MCF 10A (cell line): ENCODE data around the gene EMP3. TPM values are rescaled to one million over a fixed set of nuclear protein-coding genes. Genes with fewer than 3 reads are reported as not detected.
"Not testable (repeated sequence)": the region's sequence is repeated elsewhere in the genome, so short reads cannot be mapped to it uniquely, and the experiment has no call there.

Source experiments
- BruUV-seq: library from RNA; stranded (reverse); fragments of 400-500 nt; replicated peaks from 2 replicates; lab custom pipeline; 2021; lab: Mats Ljungman, UMichigan
- CTCF ChIA-PET: fragments of 300-600 bp; sonication (Branson Sonifier 250); formaldehyde crosslinking; extraction: SDS; loops from one replicate; lab custom pipeline; 2021; ENCODE audit warnings: antibody characterized with exemption, inconsistent platforms; lab: Yijun Ruan, JAX
- POLR2A ChIA-PET: fragments of 300-600, 350-650 bp; sonication (Branson Sonifier 250); formaldehyde crosslinking; extraction: SDS; loops from one replicate; lab custom pipeline; 2020; ENCODE audit warnings: antibody characterized with exemption, inconsistent platforms; lab: Yijun Ruan, JAX
- DNase-seq: peaks from one replicate; pipeline ENCODE4 v3.0.0-alpha.2; 2018; ENCODE audit not compliant: unreplicated experiment
- H3K27ac Mint-ChIP-seq: one replicate; pipeline ENCODE4 v1.8.0; 2022; ENCODE audit warnings: mild to moderate bottlenecking, low read depth, mixed read lengths; ENCODE audit not compliant: unreplicated experiment
- H3K27me3 Mint-ChIP-seq: one replicate; pipeline ENCODE4 v1.8.0; 2022; ENCODE audit warnings: mixed read lengths; ENCODE audit not compliant: insufficient read depth, unreplicated experiment
- H3K36me3 Mint-ChIP-seq: one replicate; pipeline ENCODE4 v1.8.0; 2022; ENCODE audit warnings: mild to moderate bottlenecking, moderate library complexity, mixed read lengths; ENCODE audit not compliant: insufficient read depth, unreplicated experiment
- H3K4me1 Mint-ChIP-seq: one replicate; pipeline ENCODE4 v1.8.0; 2022; ENCODE audit warnings: mixed read lengths; ENCODE audit not compliant: insufficient read depth, unreplicated experiment
- H3K4me3 Mint-ChIP-seq: one replicate; pipeline ENCODE4 v1.8.0; 2022; ENCODE audit warnings: mild to moderate bottlenecking, moderate library complexity, mixed read lengths; ENCODE audit not compliant: unreplicated experiment
- H3K9me3 Mint-ChIP-seq: one replicate; pipeline ENCODE4 v1.8.0; 2022; ENCODE audit warnings: mixed read lengths; ENCODE audit not compliant: unreplicated experiment
- CTCF ChIP-seq: fragments of 200-600 bp; IDR thresholded peaks from one replicate; pipeline ENCODE4 v1.8.0; 2022; ENCODE audit warnings: antibody characterized with exemption, mild to moderate bottlenecking; ENCODE audit not compliant: unreplicated experiment
- intact Hi-C: fragments of 100-400 bp; cut with micrococcal nuclease; formaldehyde crosslinking; loops from 2 replicates; pipeline ENCODE4 v1.14.1; 2022
- total RNA-seq: library from RNA; stranded (reverse); gene quantifications from 2 replicates; pipeline ENCODE4 v1.2.3, GENCODE V29; 2022

The EMP3 gene
- total RNA-seq, 1 experiment from 2014 or later, result 198 TPM

DNA sequence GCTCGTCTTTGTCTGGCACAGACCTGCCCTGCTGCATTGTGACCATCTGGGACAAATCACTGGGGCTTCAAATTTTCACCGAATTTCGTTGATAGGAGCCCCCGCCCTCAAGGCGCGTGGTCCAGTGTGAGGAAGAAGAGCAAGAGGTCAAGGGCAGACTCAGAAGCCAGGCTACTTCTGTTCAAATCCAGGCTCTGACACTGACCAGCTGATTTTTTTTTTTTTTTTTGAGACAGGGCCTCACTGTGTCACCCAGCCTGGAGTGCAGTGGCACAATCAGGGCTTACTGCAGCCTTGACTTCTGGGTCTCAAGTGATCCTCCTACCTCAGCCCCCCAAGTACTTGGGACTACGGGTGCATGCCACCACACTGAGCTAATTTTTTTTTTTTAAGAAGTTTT lies 46.0 kb downstream of the EMP3 start:
- POLR2A ChIA-PET, result no interaction called here
- H3K9me3 Mint-ChIP-seq, result no peaks in the 10 kb centered on the region
- CTCF ChIA-PET, result interaction anchor here (1.2 to 1.8 kb wide), 2 partner anchors 12 to 20 kb away, joined by 3 to 9 read pairs; partner anchors contain the start of gene KDELR1
- no peak for TF ChIP-seq CTCF
- no peak overlapping the region for H3K27ac Mint-ChIP-seq
- intact Hi-C loops, result no loop called here
- no TSS peak for BruUV-seq
- peaks cover 9% of the 10 kb centered on the region for H3K4me1 Mint-ChIP-seq
- H3K27me3 Mint-ChIP-seq, result no peaks in the 10 kb centered on the region
- H3K36me3 Mint-ChIP-seq, result no peaks in the 10 kb centered on the region
- no peak for DNase-seq
- H3K4me3 Mint-ChIP-seq, result no peak overlapping the region

DNA sequence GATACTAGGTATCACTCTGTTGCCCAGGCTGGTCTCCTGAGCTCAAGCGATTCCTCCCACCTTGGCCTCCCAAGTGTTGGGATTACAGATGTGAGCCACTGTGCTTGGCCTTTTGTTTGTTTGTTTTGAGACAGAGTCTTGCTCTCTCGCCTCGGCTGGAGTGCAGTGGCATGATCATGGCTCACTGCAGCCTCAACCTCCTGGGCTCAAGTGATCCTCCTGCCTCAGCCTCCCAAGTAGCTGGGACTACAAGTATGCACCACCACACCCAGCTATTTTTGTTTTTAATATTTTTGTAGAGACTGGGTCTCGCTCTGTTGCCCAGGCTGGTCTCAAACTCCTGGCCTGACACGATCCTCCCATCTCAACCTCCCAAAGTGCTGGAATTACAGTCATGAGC lies 46.4 kb downstream of the EMP3 start:
- H3K36me3 Mint-ChIP-seq, H3K27ac Mint-ChIP-seq, intact Hi-C loops, H3K27me3 Mint-ChIP-seq, H3K4me3 Mint-ChIP-seq, DNase-seq, H3K4me1 Mint-ChIP-seq, POLR2A ChIA-PET, H3K9me3 Mint-ChIP-seq, BruUV-seq: not testable (repeated sequence)
- CTCF ChIA-PET, result interaction anchor here (1.2 to 1.8 kb wide), 2 partner anchors 12 to 19 kb away, joined by 3 to 9 read pairs; partner anchors contain the start of gene KDELR1

GRCh38 chr19:48372904-48373303 lies 47.6 kb downstream of the EMP3 start:
- Mint-ChIP-seq H3K36me3 (no peaks in the 10 kb centered on the region), H3K4me1 (peaks cover 9% of the 10 kb centered on the region), H3K9me3 (no peaks in the 10 kb centered on the region), H3K27me3 (no peaks in the 10 kb centered on the region), H3K27ac (no peak overlapping the region), H3K4me3 (no peak overlapping the region)
- intact Hi-C loops, result no loop called here
- DNase-seq, result peak; percentile 69
- TF ChIP-seq CTCF, result no peak
- POLR2A ChIA-PET, result interaction anchor here (0.7 to 1.9 kb wide), 3 partner anchors 9 to 128 kb away, joined by 3 to 8 read pairs (median 6); partner anchors contain the start of genes KDELR1, SYNGR4 and TMEM143
- CTCF ChIA-PET, result interaction anchor here (0.6 to 0.8 kb wide), 3 partner anchors 18 to 118 kb away, joined by 3 to 4 read pairs (median 4); partner anchors contain the start of genes CARD8, GRIN2D and KDELR1
- no TSS peak for BruUV-seq

DNA sequence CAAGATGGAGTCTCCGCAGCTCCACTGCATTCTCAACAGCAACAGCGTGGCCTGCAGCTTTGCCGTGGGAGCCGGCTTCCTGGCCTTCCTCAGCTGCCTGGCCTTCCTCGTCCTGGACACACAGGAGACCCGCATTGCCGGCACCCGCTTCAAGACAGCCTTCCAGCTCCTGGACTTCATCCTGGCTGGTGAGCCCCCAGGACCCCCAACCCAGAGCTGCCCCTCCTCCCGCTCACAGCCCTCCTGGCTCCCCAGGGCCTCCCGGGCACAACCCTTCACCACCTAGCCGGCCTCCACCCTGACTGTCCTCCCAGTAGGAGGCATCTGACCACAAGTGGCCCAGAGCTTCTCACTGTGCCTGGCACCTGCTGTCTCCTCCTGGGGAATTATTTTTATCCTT lies 48.2 kb downstream of the EMP3 start:
- Mint-ChIP-seq H3K4me1 (peaks cover 9% of the 10 kb centered on the region), H3K9me3 (no peaks in the 10 kb centered on the region), H3K27me3 (no peaks in the 10 kb centered on the region), H3K27ac (no peak overlapping the region), H3K4me3 (no peak overlapping the region), H3K36me3 (no peaks in the 10 kb centered on the region)
- ChIA-PET CTCF (interaction anchor here (0.7 to 0.8 kb wide), 2 partner anchors 17 to 181 kb away, joined by 3 to 4 read pairs; partner anchors contain the start of gene KDELR1), POLR2A (interaction anchor here (1.4 to 1.9 kb wide), 2 partner anchors 10 to 17 kb away, joined by 6 to 8 read pairs; partner anchors contain the start of genes KDELR1, SYNGR4 and TMEM143)
- no TSS peak for BruUV-seq
- DNase-seq, result no peak
- TF ChIP-seq CTCF, result no peak
- intact Hi-C loops, result no loop called here
